Measurements from ENCODE around the gene ZIK1. TPM values are rescaled to one million over a fixed set of nuclear protein-coding genes. Genes with fewer than 3 reads are reported as not detected.

Gene ZIK1
- total RNA-seq, 1 experiment from 2014 or later = 0.11 TPM

GRCh38 chr19:57623091-57623490, 39.1 kb downstream of the ZIK1 start:
- Histone ChIP-seq H3K27me3 (ENCODE audit: low read length) (no peaks in the 10 kb centered on the region), H4K20me1 (ENCODE audit: insufficient read depth, low read depth, low read length) (no peaks in the 10 kb centered on the region), H2AFZ (ENCODE audit: low read length) (no peak overlapping the region), H3K79me2 (ENCODE audit: low read length) (peaks cover 48% of the 10 kb centered on the region), H3K9me3 (ENCODE audit: low read length) (peaks cover 79% of the 10 kb centered on the region), H3K27ac (ENCODE audit: low read length) (no peak overlapping the region), H3K9ac (ENCODE audit: low read length) (no peak overlapping the region), H3K9me2 (replicated peaks; ENCODE audit: insufficient read depth, low read length) (no peaks in the 10 kb centered on the region), H3K36me3 (ENCODE audit: insufficient read depth, low read length) (peaks cover 67% of the 10 kb centered on the region), H3K4me3 (ENCODE audit: low read length) (no peak overlapping the region), H3K4me2 (ENCODE audit: low read depth, low read length, poor library complexity, severe bottlenecking) (no peak overlapping the region), H3K4me1 (ENCODE audit: low read length) (no peaks in the 10 kb centered on the region)
- DNase-seq = no peak

- peaks cover 33% of the 10 kb centered on the region for H3K9me3 ChIP-seq (ENCODE audit: low read length)
- no peaks in the 10 kb centered on the region for H3K27me3 ChIP-seq (ENCODE audit: low read length)
- peak within 1 kb of the TSS; percentile 96 for H3K4me2 ChIP-seq (ENCODE audit: low read depth, low read length, poor library complexity, severe bottlenecking)
- peaks cover 13% of the 10 kb centered on the region for H3K4me1 ChIP-seq (ENCODE audit: low read length)
- H3K4me3 ChIP-seq (ENCODE audit: low read length) = peak within 1 kb of the TSS; percentile 95
- no peak within 1 kb of the TSS for H3K27ac ChIP-seq (ENCODE audit: low read length)
- peak within 1 kb of the TSS; percentile 92 for H3K9ac ChIP-seq (ENCODE audit: low read length)
- H2AFZ ChIP-seq (ENCODE audit: low read length) = peak within 1 kb of the TSS; percentile 92
- no peaks in the 10 kb centered on the region for H3K9me2 ChIP-seq (replicated peaks; ENCODE audit: insufficient read depth, low read length)
- no peaks in the 10 kb centered on the region for H4K20me1 ChIP-seq (ENCODE audit: insufficient read depth, low read depth, low read length)
- H3K79me2 ChIP-seq (ENCODE audit: low read length) = peaks cover 29% of the 10 kb centered on the region
- peak; percentile 99 for DNase-seq
- peaks cover 44% of the 10 kb centered on the region for H3K36me3 ChIP-seq (ENCODE audit: insufficient read depth, low read length)
These were observed 49.3 kb downstream of the ZIK1 start, which contains the start of gene ZNF211 for GRCh38 chr19:57632987-57633831. TSS of gene ZNF211 (plus strand) at chr19:57633168. CDS start at chr19:57633347, 179 bp downstream.

- H3K27me3 ChIP-seq (ENCODE audit: low read length) = no peaks in the 10 kb centered on the region
- no peak for DNase-seq
- H3K27ac ChIP-seq (ENCODE audit: low read length) = no peak overlapping the region
- peaks cover 49% of the 10 kb centered on the region for H3K36me3 ChIP-seq (ENCODE audit: insufficient read depth, low read length)
- H3K9ac ChIP-seq (ENCODE audit: low read length) = peak overlapping the region; percentile 92
- peak overlapping the region; percentile 96 for H3K4me2 ChIP-seq (ENCODE audit: low read depth, low read length, poor library complexity, severe bottlenecking)
- H3K4me3 ChIP-seq (ENCODE audit: low read length) = peak overlapping the region; percentile 95
- H4K20me1 ChIP-seq (ENCODE audit: insufficient read depth, low read depth, low read length) = no peaks in the 10 kb centered on the region
- peaks cover 13% of the 10 kb centered on the region for H3K4me1 ChIP-seq (ENCODE audit: low read length)
- peaks cover 38% of the 10 kb centered on the region for H3K9me3 ChIP-seq (ENCODE audit: low read length)
- peak overlapping the region; percentile 92; the same call in 1 of the 2 replicates for H2AFZ ChIP-seq (ENCODE audit: low read length)
- H3K9me2 ChIP-seq (replicated peaks; ENCODE audit: insufficient read depth, low read length) = no peaks in the 10 kb centered on the region
- H3K79me2 ChIP-seq (ENCODE audit: low read length) = peaks cover 33% of the 10 kb centered on the region
These were observed 49.8 kb downstream of the ZIK1 start for GRCh38 chr19:57633832-57634131.

GRCh38 chr19:57637379-57637778, 53.4 kb downstream of the ZIK1 start:
- no peaks in the 10 kb centered on the region for H4K20me1 ChIP-seq (ENCODE audit: insufficient read depth, low read depth, low read length)
- H3K9ac ChIP-seq (ENCODE audit: low read length) = no peak overlapping the region
- no peak overlapping the region for H3K27ac ChIP-seq (ENCODE audit: low read length)
- no peak overlapping the region for H3K4me3 ChIP-seq (ENCODE audit: low read length)
- peaks cover 13% of the 10 kb centered on the region for H3K4me1 ChIP-seq (ENCODE audit: low read length)
- peaks cover 64% of the 10 kb centered on the region for H3K9me3 ChIP-seq (ENCODE audit: low read length)
- H3K4me2 ChIP-seq (ENCODE audit: low read depth, low read length, poor library complexity, severe bottlenecking) = no peak overlapping the region
- no peak overlapping the region for H2AFZ ChIP-seq (ENCODE audit: low read length)
- no peaks in the 10 kb centered on the region for H3K27me3 ChIP-seq (ENCODE audit: low read length)
- DNase-seq = no peak
- no peaks in the 10 kb centered on the region for H3K9me2 ChIP-seq (replicated peaks; ENCODE audit: insufficient read depth, low read length)
- peaks cover 82% of the 10 kb centered on the region for H3K36me3 ChIP-seq (ENCODE audit: insufficient read depth, low read length)
- H3K79me2 ChIP-seq (ENCODE audit: low read length) = peaks cover 37% of the 10 kb centered on the region

GRCh38 chr19:57641715-57642234, 57.8 kb downstream of the ZIK1 start:
- H3K9me3 ChIP-seq (ENCODE audit: low read length) = peaks cover 52% of the 10 kb centered on the region
- no peak for DNase-seq

GRCh38 chr19:57642396-57643046, 58.6 kb downstream of the ZIK1 start:
- Histone ChIP-seq H3K4me3 (ENCODE audit: low read length) (no peak overlapping the region), H3K9me3 (ENCODE audit: low read length) (peaks cover 48% of the 10 kb centered on the region)

More at GRCh38 chr19:57641715-57642234, 57.8 kb downstream of the ZIK1 start:
- H2AFZ ChIP-seq (ENCODE audit: low read length) = no peak overlapping the region
- no peaks in the 10 kb centered on the region for H3K4me1 ChIP-seq (ENCODE audit: low read length)
- no peak overlapping the region; the same call in 1 of the 2 replicates for H3K4me3 ChIP-seq (ENCODE audit: low read length)
- H3K9ac ChIP-seq (ENCODE audit: low read length) = no peak overlapping the region
- no peaks in the 10 kb centered on the region for H3K27me3 ChIP-seq (ENCODE audit: low read length)
- no peak overlapping the region for H3K4me2 ChIP-seq (ENCODE audit: low read depth, low read length, poor library complexity, severe bottlenecking)
- no peaks in the 10 kb centered on the region for H4K20me1 ChIP-seq (ENCODE audit: insufficient read depth, low read depth, low read length)
- H3K79me2 ChIP-seq (ENCODE audit: low read length) = peaks cover 12% of the 10 kb centered on the region
- no peak overlapping the region for H3K27ac ChIP-seq (ENCODE audit: low read length)
- no peaks in the 10 kb centered on the region for H3K9me2 ChIP-seq (replicated peaks; ENCODE audit: insufficient read depth, low read length)
- peaks cover 70% of the 10 kb centered on the region for H3K36me3 ChIP-seq (ENCODE audit: insufficient read depth, low read length)

More at GRCh38 chr19:57642396-57643046, 58.6 kb downstream of the ZIK1 start:
- no peaks in the 10 kb centered on the region for H4K20me1 ChIP-seq (ENCODE audit: insufficient read depth, low read depth, low read length)
- DNase-seq = no peak
- H3K4me1 ChIP-seq (ENCODE audit: low read length) = no peaks in the 10 kb centered on the region
- H3K9ac ChIP-seq (ENCODE audit: low read length) = no peak overlapping the region
- H3K27me3 ChIP-seq (ENCODE audit: low read length) = no peaks in the 10 kb centered on the region
- peaks cover 63% of the 10 kb centered on the region for H3K36me3 ChIP-seq (ENCODE audit: insufficient read depth, low read length)
- peaks cover 9% of the 10 kb centered on the region for H3K79me2 ChIP-seq (ENCODE audit: low read length)
- H3K27ac ChIP-seq (ENCODE audit: low read length) = no peak overlapping the region
- no peak overlapping the region for H3K4me2 ChIP-seq (ENCODE audit: low read depth, low read length, poor library complexity, severe bottlenecking)
- H3K9me2 ChIP-seq (replicated peaks; ENCODE audit: insufficient read depth, low read length) = no peaks in the 10 kb centered on the region
- H2AFZ ChIP-seq (ENCODE audit: low read length) = no peak overlapping the region

Other genes starting within 250 kb of the ZIK1 start
- 6.9 and 10.0 TPM in 2 replicates for gene ZNF304, start 232.9 kb upstream of the ZIK1 start, total RNA-seq (2014; rRNA removed; shearing (Covaris generic); ENCODE audit: low replicate concordance)
- 19.5 and 30.0 TPM in 2 replicates for gene TRAPPC2B, start 220.6 kb upstream of the ZIK1 start, total RNA-seq (2014; rRNA removed; shearing (Covaris generic); ENCODE audit: low replicate concordance)
- 3.1 and 6.5 TPM in 2 replicates for gene ZNF547, start 220.6 kb upstream of the ZIK1 start, total RNA-seq (2014; rRNA removed; shearing (Covaris generic); ENCODE audit: low replicate concordance)
- gene ZNF548, start 194.3 kb upstream of the ZIK1 start, total RNA-seq (2014; rRNA removed; shearing (Covaris generic); ENCODE audit: low replicate concordance) = 37.3 and 40.4 TPM in 2 replicates
- gene ZNF17, start 173.0 kb upstream of the ZIK1 start, total RNA-seq (2014; rRNA removed; shearing (Covaris generic); ENCODE audit: low replicate concordance) = 17.0 and 19.2 TPM in 2 replicates
- gene ZNF749, start 148.8 kb upstream of the ZIK1 start, total RNA-seq (2014; rRNA removed; shearing (Covaris generic); ENCODE audit: low replicate concordance) = 20.9 and 43.4 TPM in 2 replicates
- not detected in 2 replicates for gene VN1R1, start 127.0 kb upstream of the ZIK1 start, total RNA-seq (2014; rRNA removed; shearing (Covaris generic); ENCODE audit: low replicate concordance)
- 0.45 and 4.6 TPM in 2 replicates for gene ZNF772, start 106.6 kb upstream of the ZIK1 start, total RNA-seq (2014; rRNA removed; shearing (Covaris generic); ENCODE audit: low replicate concordance)
- 4.2 and 5.1 TPM in 2 replicates for gene ZNF419, start 96.4 kb upstream of the ZIK1 start, total RNA-seq (2014; rRNA removed; shearing (Covaris generic); ENCODE audit: low replicate concordance)
- gene ZNF773, start 84.2 kb upstream of the ZIK1 start, total RNA-seq (2014; rRNA removed; shearing (Covaris generic); ENCODE audit: low replicate concordance) = 19.4 and 25.2 TPM in 2 replicates
- gene ZNF549, start 56.8 kb upstream of the ZIK1 start, total RNA-seq (2014; rRNA removed; shearing (Covaris generic); ENCODE audit: low replicate concordance) = 6.7 and 9.8 TPM in 2 replicates
- gene ZNF550, start 24.3 kb upstream of the ZIK1 start, total RNA-seq (2014; rRNA removed; shearing (Covaris generic); ENCODE audit: low replicate concordance) = 5.5 and 5.7 TPM in 2 replicates
- 3.1 and 4.6 TPM in 2 replicates for gene ZNF416, start 5.2 kb upstream of the ZIK1 start, total RNA-seq (2014; rRNA removed; shearing (Covaris generic); ENCODE audit: low replicate concordance)
- gene ZNF530, start 15.7 kb downstream of the ZIK1 start, total RNA-seq (2014; rRNA removed; shearing (Covaris generic); ENCODE audit: low replicate concordance) = 5.2 and 7.7 TPM in 2 replicates
- 13.7 and 23.4 TPM in 2 replicates for gene ZNF134, start 30.1 kb downstream of the ZIK1 start, total RNA-seq (2014; rRNA removed; shearing (Covaris generic); ENCODE audit: low replicate concordance)
- gene ZNF211, start 49.0 kb downstream of the ZIK1 start, total RNA-seq (2014; rRNA removed; shearing (Covaris generic); ENCODE audit: low replicate concordance) = 21.8 and 22.2 TPM in 2 replicates
- gene ZSCAN4, start 84.8 kb downstream of the ZIK1 start, total RNA-seq (2014; rRNA removed; shearing (Covaris generic); ENCODE audit: low replicate concordance) = not detected in 2 replicates
- 17.0 and 20.9 TPM in 2 replicates for gene ZNF551, start 97.8 kb downstream of the ZIK1 start, total RNA-seq (2014; rRNA removed; shearing (Covaris generic); ENCODE audit: low replicate concordance)
- gene ZNF154, start 125.1 kb downstream of the ZIK1 start, total RNA-seq (2014; rRNA removed; shearing (Covaris generic); ENCODE audit: low replicate concordance) = 0.11 TPM in 1 of 2 replicates, not detected in the other
- gene ZNF671, start 143.5 kb downstream of the ZIK1 start, total RNA-seq (2014; rRNA removed; shearing (Covaris generic); ENCODE audit: low replicate concordance) = 5.5 and 9.3 TPM in 2 replicates
- 13.1 and 33.4 TPM in 2 replicates for gene ZNF776, start 162.7 kb downstream of the ZIK1 start, total RNA-seq (2014; rRNA removed; shearing (Covaris generic); ENCODE audit: low replicate concordance)
- gene ZNF586, start 185.5 kb downstream of the ZIK1 start, total RNA-seq (2014; rRNA removed; shearing (Covaris generic); ENCODE audit: low replicate concordance) = 33.7 and 35.9 TPM in 2 replicates
- 17.7 and 20.3 TPM in 2 replicates for gene ZNF552, start 230.8 kb downstream of the ZIK1 start, total RNA-seq (2014; rRNA removed; shearing (Covaris generic); ENCODE audit: low replicate concordance)
- 16.3 and 20.1 TPM in 2 replicates for gene ZNF587B, start 246.2 kb downstream of the ZIK1 start, total RNA-seq (2014; rRNA removed; shearing (Covaris generic); ENCODE audit: low replicate concordance)